HepG2 (cell line): ENCODE data around the gene TMEM222. TPM values are rescaled to one million over a fixed set of nuclear protein-coding genes. Genes with fewer than 3 reads are reported as not detected.
A peak's percentile ranks its signal among the peaks of the same experiment; 100 is the strongest.

ENCODE experiments used
- ATAC-seq: fragments of 200-7000 bp; cut with Tn5 transposase; 3 replicates; pipeline ENCODE4 v1.9.1; 2020; ENCODE audit warnings: mild to moderate bottlenecking, moderate library complexity
- BruUV-seq: library from RNA; stranded (reverse); fragments of 400-500 nt; replicated peaks from 2 replicates; lab custom pipeline; 2021; lab: Mats Ljungman, UMichigan
- CTCF ChIA-PET: fragments of 300-600 bp; formaldehyde crosslinking; extraction: SDS; loops from one replicate; lab custom pipeline; 2021; ENCODE audit warnings: low total read pairs, inconsistent platforms, low intra/inter-chr PET ratio; lab: Yijun Ruan, JAX
- POLR2A ChIA-PET: fragments of 350-600 bp; sonication (Branson Sonifier 250); formaldehyde crosslinking; loops from one replicate; lab custom pipeline; 2020; ENCODE audit warnings: antibody characterized with exemption, inconsistent platforms; lab: Yijun Ruan, JAX
- DNase-seq: peaks from one replicate; pipeline ENCODE4 v3.0.0-alpha.2; 2015; ENCODE audit warnings: low spot score
- FAIRE-seq: peaks from 3 replicates; lab custom pipeline; 2011; peaks lifted over from hg19 to GRCh38; lab: Jason Lieb, UNC
- H2AFZ ChIP-seq: one replicate; pipeline ENCODE4 v1.6.1; 2011; ENCODE audit warnings: low read length, inconsistent platforms
- H3K27ac ChIP-seq: fragments of 300-600 bp; 3 replicates; pipeline ENCODE4 v1.8.0; 2011; ENCODE audit warnings: mixed run types, mild to moderate bottlenecking, mixed read lengths, low read length, inconsistent platforms; ENCODE audit not compliant: insufficient read depth; ENCODE audit errors: extremely low read length
- H3K27me3 ChIP-seq, 2 experiments: fragments of 200-600 bp in 1 of 2; 2 replicates in 1 of 2; 3 replicates in 1 of 2; pipeline versions ENCODE4 v1.6.0 to v1.8.0; 2011; ENCODE audit warnings: low read length in 2 of 2, mild to moderate bottlenecking in 2 of 2, moderate library complexity in 2 of 2, inconsistent platforms in 1 of 2; ENCODE audit not compliant: insufficient read depth in 2 of 2, control insufficient read depth in 1 of 2
- H3K36me3 ChIP-seq, 2 experiments: fragments of 200-600 bp in 1 of 2; replicated peaks in 1 of 2; 2 replicates in 1 of 2; 3 replicates in 1 of 2; pipeline versions ENCODE4 v1.5.1 to v1.8.0; 2011; ENCODE audit warnings: low read length in 2 of 2, inconsistent platforms in 1 of 2; ENCODE audit not compliant: insufficient read depth in 2 of 2, control insufficient read depth in 1 of 2
- H3K4me1 ChIP-seq: 2 replicates; pipeline ENCODE4 v1.5.1; 2012; ENCODE audit warnings: low read length, inconsistent platforms; ENCODE audit not compliant: insufficient read depth
- H3K4me2 ChIP-seq: 2 replicates; pipeline ENCODE4 v1.6.0; 2011; ENCODE audit warnings: low read depth, low read length, inconsistent platforms
- H3K4me3 ChIP-seq, 3 experiments: fragments of 200-600 bp in 1 of 3; sonication (generic), shearing (Covaris generic) in 1 of 3; replicated peaks in 1 of 3; 2 replicates each; pipeline ENCODE4 v1.5.1; 2011 to 2016; ENCODE audit warnings: low read length in 3 of 3, inconsistent platforms in 2 of 3, low read depth in 2 of 3, mild to moderate bottlenecking in 2 of 3, control low read depth in 1 of 3, mixed read lengths in 1 of 3; ENCODE audit not compliant: insufficient read depth in 1 of 3
- H3K79me2 ChIP-seq: one replicate; pipeline ENCODE4 v1.6.1; 2011; ENCODE audit warnings: low read length, inconsistent platforms; ENCODE audit not compliant: insufficient read depth
- H3K9ac ChIP-seq: 2 replicates; pipeline ENCODE4 v1.6.0; 2011; ENCODE audit warnings: mild to moderate bottlenecking, low read depth, low read length, inconsistent platforms; ENCODE audit not compliant: insufficient read depth
- H3K9me3 ChIP-seq: 2 replicates; pipeline ENCODE4 v1.5.1; 2012; ENCODE audit warnings: mild to moderate bottlenecking, low read length
- H4K20me1 ChIP-seq: 2 replicates; pipeline ENCODE4 v1.6.0; 2011; ENCODE audit warnings: inconsistent platforms, mild to moderate bottlenecking, low read length, moderate library complexity; ENCODE audit not compliant: insufficient read depth
- CERS6 ChIP-seq: sonication (generic); formaldehyde crosslinking; IDR thresholded peaks from 2 replicates; pipeline ENCODE4 v1.5.0; 2020; ENCODE audit warnings: missing genetic modification reagents
- CHCHD3 ChIP-seq: sonication (generic); formaldehyde crosslinking; IDR thresholded peaks from 2 replicates; pipeline ENCODE4 v1.8.0; 2022; ENCODE audit warnings: mild to moderate bottlenecking, missing genetic modification reagents, moderate library complexity
- GATA4 ChIP-seq: sonication (generic); IDR thresholded peaks from 2 replicates; pipeline ENCODE4 v1.6.1; 2016; ENCODE audit warnings: antibody characterized with exemption, low read depth, borderline replicate concordance
- MIER3 ChIP-seq: IDR thresholded peaks from 2 replicates; pipeline ENCODE4 v1.6.1; 2016; ENCODE audit warnings: missing compliant biosample characterization, borderline replicate concordance
- MYNN ChIP-seq: sonication (generic); formaldehyde crosslinking; IDR thresholded peaks from 2 replicates; pipeline ENCODE4 v1.4.0; 2020; ENCODE audit warnings: mild to moderate bottlenecking, low read depth, missing genetic modification reagents
- MYPOP ChIP-seq: sonication (generic); formaldehyde crosslinking; IDR thresholded peaks from 2 replicates; pipeline ENCODE4 v1.8.1; 2023; ENCODE audit warnings: mild to moderate bottlenecking, moderate library complexity, missing genetic modification reagents
- SAFB2 ChIP-seq: sonication (generic); formaldehyde crosslinking; IDR thresholded peaks from 2 replicates; pipeline ENCODE4 v1.5.1; 2020; ENCODE audit warnings: missing genetic modification reagents, low read depth, mild to moderate bottlenecking, borderline replicate concordance
- ZBTB14 ChIP-seq: sonication (generic); formaldehyde crosslinking; IDR thresholded peaks from 2 replicates; pipeline ENCODE4 v1.4.0; 2020; ENCODE audit warnings: missing genetic modification reagents
- ZNF329 ChIP-seq: sonication (generic); formaldehyde crosslinking; IDR thresholded peaks from 2 replicates; pipeline ENCODE4 v1.9.0; 2021; ENCODE audit warnings: low read depth, mild to moderate bottlenecking, missing genetic modification reagents
- ZNF678 ChIP-seq: sonication (generic); formaldehyde crosslinking; IDR thresholded peaks from 2 replicates; pipeline ENCODE4 v1.4.0; 2020; ENCODE audit warnings: mild to moderate bottlenecking, missing genetic modification reagents
- ZNF766 ChIP-seq: sonication (generic); formaldehyde crosslinking; IDR thresholded peaks from 2 replicates; pipeline ENCODE4 v1.5.0; 2020; ENCODE audit warnings: missing genetic modification reagents, borderline replicate concordance
- WGBS: methylation state at CpG from one replicate; pipeline ENCODE4 v1.1.6; 2017; ENCODE audit warnings: low lambda C conversion rate; 5-methylcytosine and 5-hydroxymethylcytosine counted together
- in situ Hi-C: cut with HindIII; loops from 2 replicates; pipeline ENCODE4 v1.10.0; 2017; ENCODE audit warnings: low pct_unique_long_range_greater_than_20kb; ENCODE audit not compliant: extremely low pct_ligation_motif_present
- intact Hi-C: fragments of 100-400 bp; cut with micrococcal nuclease; formaldehyde crosslinking; loops from one replicate; pipeline ENCODE4 v1.10.0; 2022; ENCODE audit not compliant: unreplicated experiment
- polyA plus RNA-seq, 8 experiments: library from polyadenylated mRNA; depleted of rRNA in 3 of 8; stranded (reverse) in 7 of 8; unstranded in 1 of 8; fragments of >200 nt; fragmentation: Illumina TruSeq in 4 of 8; extraction: Trizol in 4 of 8; gene quantifications; 2 replicates each; pipeline versions ENCODE4 v1.2.1 to v1.2.3, GENCODE V29; 2011 to 2016; ENCODE audit warnings: low read depth in 4 of 8, missing spikeins in 1 of 8, mixed read lengths in 1 of 8; ENCODE audit not compliant: insufficient read depth in 1 of 8
- total RNA-seq, 5 experiments: library from RNA; depleted of rRNA; stranded (reverse); fragments of >200 nt; fragmentation: Illumina TruSeq; extraction: Trizol; gene quantifications; 2 replicates each; pipeline ENCODE4 v1.2.3, GENCODE V29; 2016; ENCODE audit warnings: low read depth in 1 of 5
- TF ChIP-seq, protein P1 (sequence below): sonication (generic); formaldehyde crosslinking; IDR thresholded peaks from 2 replicates; pipeline ENCODE4 v1.8.0; 2022; ENCODE audit warnings: mild to moderate bottlenecking, missing genetic modification reagents, moderate library complexity
- TF ChIP-seq, protein P2 (sequence below): sonication (generic); formaldehyde crosslinking; IDR thresholded peaks from 2 replicates; pipeline ENCODE4 v1.5.0; 2020; ENCODE audit warnings: mild to moderate bottlenecking, missing genetic modification reagents, borderline replicate concordance
- TF ChIP-seq, protein P3 (sequence below): sonication (generic); formaldehyde crosslinking; IDR thresholded peaks from 2 replicates; pipeline ENCODE4 v1.5.0; 2020; ENCODE audit warnings: mild to moderate bottlenecking, missing genetic modification reagents, borderline replicate concordance

Gene TMEM222
- total and polyA plus RNA-seq, 2 of the 13 experiments (the other 11 are each of a cell fraction or from before 2014, with no cell fraction given): 22.7 to 29.6 TPM

DNA sequence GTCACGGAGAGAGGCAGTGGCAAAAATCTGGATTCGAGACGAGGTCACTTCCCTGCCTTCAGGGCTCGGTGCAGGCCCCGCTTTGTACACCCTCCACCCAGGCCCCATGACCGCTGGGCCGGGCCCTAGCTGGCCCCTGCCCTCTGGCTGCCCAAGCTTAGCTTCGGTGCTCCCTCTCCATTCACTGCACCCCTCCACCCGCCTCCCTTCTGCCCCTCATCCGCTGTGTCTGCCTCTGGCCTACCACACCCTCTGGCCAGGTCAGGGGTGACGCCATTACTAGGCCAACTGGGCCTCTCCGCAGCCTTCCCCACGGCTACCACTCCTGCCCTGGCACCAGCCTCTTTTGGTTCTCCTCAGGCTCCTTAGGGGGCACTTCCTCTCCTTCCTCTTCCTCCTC lies 61.7 kb downstream of the TMEM222 start:
- no peak for DNase-seq
- in situ Hi-C loops (no loop called here), intact Hi-C loops (no loop called here)
- POLR2A ChIA-PET: no interaction called here
- no TSS peak for BruUV-seq
- Histone ChIP-seq H3K9me3 (no peaks in the 10 kb centered on the region), H3K4me3 (no peak overlapping the region), H3K36me3 (no peaks in the 10 kb centered on the region), H3K9ac (no peak overlapping the region), H3K4me2 (0 out of 2 replicates have a peak overlapping the region, but pooled peaks have one; percentile 1), H3K79me2 (no peaks in the 10 kb centered on the region), H2AFZ (no peak overlapping the region), H4K20me1 (no peaks in the 10 kb centered on the region), H3K27ac (no peak overlapping the region), H3K27me3 (peaks cover 8 to 42% of the 10 kb centered on the region in 2 experiments), H3K4me1 (no peaks in the 10 kb centered on the region)
- ATAC-seq: no peak
- FAIRE-seq: no peak
- TF ChIP-seq, protein P1, sequence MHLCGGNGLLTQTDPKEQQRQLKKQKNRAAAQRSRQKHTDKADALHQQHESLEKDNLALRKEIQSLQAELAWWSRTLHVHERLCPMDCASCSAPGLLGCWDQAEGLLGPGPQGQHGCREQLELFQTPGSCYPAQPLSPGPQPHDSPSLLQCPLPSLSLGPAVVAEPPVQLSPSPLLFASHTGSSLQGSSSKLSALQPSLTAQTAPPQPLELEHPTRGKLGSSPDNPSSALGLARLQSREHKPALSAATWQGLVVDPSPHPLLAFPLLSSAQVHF (CRISPR knock-in tag): no peak
- TF ChIP-seq, protein P2, sequence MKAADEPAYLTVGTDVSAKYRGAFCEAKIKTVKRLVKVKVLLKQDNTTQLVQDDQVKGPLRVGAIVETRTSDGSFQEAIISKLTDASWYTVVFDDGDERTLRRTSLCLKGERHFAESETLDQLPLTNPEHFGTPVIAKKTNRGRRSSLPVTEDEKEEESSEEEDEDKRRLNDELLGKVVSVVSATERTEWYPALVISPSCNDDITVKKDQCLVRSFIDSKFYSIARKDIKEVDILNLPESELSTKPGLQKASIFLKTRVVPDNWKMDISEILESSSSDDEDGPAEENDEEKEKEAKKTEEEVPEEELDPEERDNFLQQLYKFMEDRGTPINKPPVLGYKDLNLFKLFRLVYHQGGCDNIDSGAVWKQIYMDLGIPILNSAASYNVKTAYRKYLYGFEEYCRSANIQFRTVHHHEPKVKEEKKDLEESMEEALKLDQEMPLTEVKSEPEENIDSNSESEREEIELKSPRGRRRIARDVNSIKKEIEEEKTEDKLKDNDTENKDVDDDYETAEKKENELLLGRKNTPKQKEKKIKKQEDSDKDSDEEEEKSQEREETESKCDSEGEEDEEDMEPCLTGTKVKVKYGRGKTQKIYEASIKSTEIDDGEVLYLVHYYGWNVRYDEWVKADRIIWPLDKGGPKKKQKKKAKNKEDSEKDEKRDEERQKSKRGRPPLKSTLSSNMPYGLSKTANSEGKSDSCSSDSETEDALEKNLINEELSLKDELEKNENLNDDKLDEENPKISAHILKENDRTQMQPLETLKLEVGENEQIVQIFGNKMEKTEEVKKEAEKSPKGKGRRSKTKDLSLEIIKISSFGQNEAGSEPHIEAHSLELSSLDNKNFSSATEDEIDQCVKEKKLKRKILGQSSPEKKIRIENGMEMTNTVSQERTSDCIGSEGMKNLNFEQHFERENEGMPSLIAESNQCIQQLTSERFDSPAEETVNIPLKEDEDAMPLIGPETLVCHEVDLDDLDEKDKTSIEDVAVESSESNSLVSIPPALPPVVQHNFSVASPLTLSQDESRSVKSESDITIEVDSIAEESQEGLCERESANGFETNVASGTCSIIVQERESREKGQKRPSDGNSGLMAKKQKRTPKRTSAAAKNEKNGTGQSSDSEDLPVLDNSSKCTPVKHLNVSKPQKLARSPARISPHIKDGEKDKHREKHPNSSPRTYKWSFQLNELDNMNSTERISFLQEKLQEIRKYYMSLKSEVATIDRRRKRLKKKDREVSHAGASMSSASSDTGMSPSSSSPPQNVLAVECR (CRISPR knock-in tag): no peak
- TF ChIP-seq GATA4 (no peak), SAFB2 (CRISPR knock-in tag) (no peak), ZNF329 (CRISPR knock-in tag) (no peak), MYPOP (CRISPR knock-in tag) (no peak), MIER3 (CRISPR knock-in tag) (no peak), CERS6 (CRISPR knock-in tag) (no peak), ZNF766 (CRISPR knock-in tag) (no peak), MYNN (CRISPR knock-in tag) (no peak), ZBTB14 (CRISPR knock-in tag) (no peak), ZNF678 (CRISPR knock-in tag) (no peak), CHCHD3 (CRISPR knock-in tag) (no peak)
- TF ChIP-seq, protein P3, sequence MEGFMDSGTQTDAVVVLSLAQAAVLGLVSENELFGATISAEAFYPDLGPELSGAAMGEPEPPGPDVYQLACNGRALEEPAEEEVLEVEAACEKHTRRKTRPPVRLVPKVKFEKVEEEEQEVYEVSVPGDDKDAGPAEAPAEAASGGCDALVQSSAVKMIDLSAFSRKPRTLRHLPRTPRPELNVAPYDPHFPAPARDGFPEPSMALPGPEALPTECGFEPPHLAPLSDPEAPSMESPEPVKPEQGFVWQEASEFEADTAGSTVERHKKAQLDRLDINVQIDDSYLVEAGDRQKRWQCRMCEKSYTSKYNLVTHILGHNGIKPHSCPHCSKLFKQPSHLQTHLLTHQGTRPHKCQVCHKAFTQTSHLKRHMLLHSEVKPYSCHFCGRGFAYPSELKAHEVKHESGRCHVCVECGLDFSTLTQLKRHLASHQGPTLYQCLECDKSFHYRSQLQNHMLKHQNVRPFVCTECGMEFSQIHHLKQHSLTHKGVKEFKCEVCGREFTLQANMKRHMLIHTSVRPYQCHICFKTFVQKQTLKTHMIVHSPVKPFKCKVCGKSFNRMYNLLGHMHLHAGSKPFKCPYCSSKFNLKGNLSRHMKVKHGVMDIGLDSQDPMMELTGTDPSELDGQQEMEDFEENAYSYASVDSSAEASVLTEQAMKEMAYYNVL: no peak
- CTCF ChIA-PET: no interaction called here
- WGBS: 66% methylated on average over 13 of the region's 13 CpGs
